ENCODE measurements around the gene TSACC.
A peak's percentile ranks its signal among the peaks of the same experiment; 100 is the strongest.

Gene TSACC

DNA sequence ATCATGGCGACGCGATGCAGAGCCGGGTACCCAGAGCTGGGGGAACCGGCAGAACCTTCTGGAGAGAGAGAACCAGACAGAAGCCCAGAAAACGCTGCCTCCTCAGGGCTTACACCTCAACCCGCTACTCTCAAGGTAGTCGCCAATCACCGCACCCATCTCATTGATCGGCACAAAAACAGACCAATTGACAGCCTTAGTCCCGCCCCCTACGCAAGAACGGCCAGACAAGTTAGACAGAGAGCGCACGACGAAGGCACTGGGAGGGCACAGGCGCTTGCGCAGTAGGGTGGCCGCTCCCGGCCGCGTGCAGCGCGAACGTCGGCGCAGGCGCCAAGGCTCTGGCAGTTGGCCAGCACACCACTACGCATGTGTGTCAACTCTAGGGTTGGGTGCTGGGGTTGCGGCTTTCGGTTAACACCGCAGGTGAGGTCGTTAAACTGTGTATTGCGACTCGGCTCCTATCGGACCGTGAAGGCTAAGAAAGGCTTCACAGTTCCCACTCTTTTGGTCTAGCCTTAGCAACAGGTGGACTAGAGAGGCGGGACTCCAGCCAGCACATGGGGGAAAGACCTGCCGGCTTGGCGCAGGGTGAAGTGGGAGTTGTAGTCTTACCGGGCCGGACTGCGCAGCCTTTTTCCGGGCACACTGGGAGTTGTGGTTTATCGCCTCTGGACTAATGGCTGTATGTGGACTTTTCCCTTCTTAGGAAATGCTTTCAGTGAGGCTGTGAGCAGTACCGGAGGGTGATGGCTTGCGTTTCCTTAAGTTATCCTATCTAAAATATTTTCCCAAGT is at the start of gene TSACC, which contains the start of gene CCT3:
Gene TSACC, plus strand, starts transcription at position 347 of the 797 bp plus-strand sequence. CDS start 1,232 bp downstream, outside the sequence.
Gene CCT3, minus strand, starts transcription at position 113 of the 797 bp plus-strand sequence. Its CDS starts 108 bp downstream, at position 5.
- in situ Hi-C loops (cut with HindIII; ENCODE audit: low pct_ligation_motif_present, low sequenced_read_pairs) = no loop called here
- Histone ChIP-seq H3K36me3 (replicated peaks) (peaks cover 24% of the 10 kb centered on the region), H3K27ac (peak within 1 kb of the TSS; percentile 75), H3K27me3 (replicated peaks) (no peaks in the 10 kb centered on the region), H3K4me3 (ENCODE audit: low read depth, low read length) (peak within 1 kb of the TSS; percentile 96)
- TF ChIP-seq, protein P1, sequence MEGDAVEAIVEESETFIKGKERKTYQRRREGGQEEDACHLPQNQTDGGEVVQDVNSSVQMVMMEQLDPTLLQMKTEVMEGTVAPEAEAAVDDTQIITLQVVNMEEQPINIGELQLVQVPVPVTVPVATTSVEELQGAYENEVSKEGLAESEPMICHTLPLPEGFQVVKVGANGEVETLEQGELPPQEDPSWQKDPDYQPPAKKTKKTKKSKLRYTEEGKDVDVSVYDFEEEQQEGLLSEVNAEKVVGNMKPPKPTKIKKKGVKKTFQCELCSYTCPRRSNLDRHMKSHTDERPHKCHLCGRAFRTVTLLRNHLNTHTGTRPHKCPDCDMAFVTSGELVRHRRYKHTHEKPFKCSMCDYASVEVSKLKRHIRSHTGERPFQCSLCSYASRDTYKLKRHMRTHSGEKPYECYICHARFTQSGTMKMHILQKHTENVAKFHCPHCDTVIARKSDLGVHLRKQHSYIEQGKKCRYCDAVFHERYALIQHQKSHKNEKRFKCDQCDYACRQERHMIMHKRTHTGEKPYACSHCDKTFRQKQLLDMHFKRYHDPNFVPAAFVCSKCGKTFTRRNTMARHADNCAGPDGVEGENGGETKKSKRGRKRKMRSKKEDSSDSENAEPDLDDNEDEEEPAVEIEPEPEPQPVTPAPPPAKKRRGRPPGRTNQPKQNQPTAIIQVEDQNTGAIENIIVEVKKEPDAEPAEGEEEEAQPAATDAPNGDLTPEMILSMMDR (IDR thresholded peaks at IDR 0.05; ENCODE audit: low read depth, low read length, missing control alignments) = no peak
- DNase-seq = peak; percentile 100

DNA sequence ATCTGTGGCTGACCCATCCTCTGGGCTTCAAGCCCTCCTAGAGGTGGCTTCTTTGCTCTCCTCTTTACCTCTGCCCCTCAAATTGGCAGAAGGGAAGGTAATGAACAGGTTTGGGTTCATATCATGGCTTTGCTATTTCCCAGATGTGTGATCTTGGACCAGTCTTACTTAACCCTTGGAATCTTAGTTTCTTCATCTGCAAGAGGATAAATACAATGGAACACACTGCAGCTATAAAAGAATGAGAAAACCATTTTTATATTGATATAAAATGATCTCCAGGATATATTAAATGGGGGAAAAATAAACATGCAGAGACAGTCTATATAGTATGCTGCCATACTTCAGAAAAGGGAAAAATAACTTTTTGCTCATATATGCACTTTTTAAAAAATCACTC is 48.5 kb upstream of the TSACC start:
- no peak overlapping the region for H3K4me3 ChIP-seq (ENCODE audit: low read depth, low read length)
- peaks cover 17% of the 10 kb centered on the region for H3K36me3 ChIP-seq (replicated peaks)
- no peak overlapping the region for H3K27ac ChIP-seq
- in situ Hi-C loops (cut with HindIII; ENCODE audit: low pct_ligation_motif_present, low sequenced_read_pairs) = no loop called here
- no peak for DNase-seq
- H3K27me3 ChIP-seq (replicated peaks) = no peaks in the 10 kb centered on the region
- TF ChIP-seq, protein P1 (IDR thresholded peaks at IDR 0.05; ENCODE audit: low read depth, low read length, missing control alignments) = no peak

DNA sequence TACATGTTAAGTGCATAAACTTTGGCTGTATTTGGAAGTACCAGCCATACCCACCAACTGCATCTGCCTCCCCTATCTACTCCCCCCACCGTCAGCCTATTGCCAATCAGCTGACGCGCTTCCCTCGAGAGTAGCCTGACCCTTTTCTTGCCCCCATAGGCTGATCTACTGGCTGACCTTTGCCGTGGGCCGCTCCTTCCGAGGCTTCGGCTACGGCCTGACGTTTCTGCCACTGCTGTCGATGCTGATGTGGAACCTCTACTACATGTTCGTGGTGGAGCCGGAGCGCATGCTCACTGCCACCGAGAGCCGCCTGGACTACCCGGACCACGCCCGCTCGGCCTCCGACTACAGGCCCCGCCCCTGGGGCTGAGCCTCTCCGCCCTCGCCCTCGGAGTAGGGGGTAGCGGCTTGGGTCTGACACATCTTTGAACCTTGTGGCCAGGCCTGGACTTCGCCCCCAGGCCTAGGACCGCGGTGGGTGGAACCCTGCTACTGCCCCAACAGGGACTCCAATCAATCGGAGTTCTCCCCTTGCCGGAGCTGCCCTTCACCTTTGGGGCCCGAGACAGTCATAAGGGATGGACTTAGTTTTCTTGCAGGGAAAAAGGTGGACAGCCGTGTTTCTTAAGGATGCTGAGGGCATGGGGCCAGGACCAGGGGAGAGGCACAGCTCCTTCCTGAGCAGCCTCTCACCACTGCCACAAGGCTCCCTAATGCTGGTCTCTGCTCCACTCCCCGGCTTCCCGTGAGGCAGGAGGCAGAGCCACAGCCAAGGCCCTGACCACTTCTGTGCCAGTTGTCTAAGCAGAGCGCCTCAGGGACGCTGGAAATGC is 46.9 kb upstream of the TSACC start:
- Histone ChIP-seq H3K27me3 (replicated peaks) (no peaks in the 10 kb centered on the region), H3K36me3 (replicated peaks) (peaks cover 17% of the 10 kb centered on the region), H3K27ac (peak overlapping the region; percentile 35), H3K4me3 (ENCODE audit: low read depth, low read length) (peak overlapping the region; percentile 69)
- in situ Hi-C loops (cut with HindIII; ENCODE audit: low pct_ligation_motif_present, low sequenced_read_pairs) = no loop called here
- TF ChIP-seq, protein P1 (IDR thresholded peaks at IDR 0.05; ENCODE audit: low read depth, low read length, missing control alignments) = no peak
- peak; percentile 90 for DNase-seq

DNA sequence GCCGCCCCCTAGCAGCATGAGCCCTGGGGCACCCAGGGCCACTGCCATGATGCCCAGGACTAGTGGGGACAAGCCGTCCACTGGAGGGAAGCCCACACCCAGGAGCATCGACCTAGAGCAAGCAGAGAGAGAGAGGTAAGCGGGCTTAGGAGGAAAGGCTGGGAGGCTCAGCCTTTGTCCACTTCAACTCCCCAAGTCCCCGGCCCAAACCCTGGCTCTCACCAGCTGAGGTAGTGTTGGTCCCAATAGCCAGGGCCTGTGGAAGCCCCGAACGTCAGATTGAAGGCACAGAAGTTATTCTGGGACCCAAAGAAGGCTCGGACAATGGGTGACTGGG is 45.3 kb upstream of the TSACC start:
- in situ Hi-C loops (cut with HindIII; ENCODE audit: low pct_ligation_motif_present, low sequenced_read_pairs) = no loop called here
- TF ChIP-seq, protein P1 (IDR thresholded peaks at IDR 0.05; ENCODE audit: low read depth, low read length, missing control alignments) = no peak
- no peak for DNase-seq
- H3K27ac ChIP-seq = no peak overlapping the region
- H3K4me3 ChIP-seq (ENCODE audit: low read depth, low read length) = no peak overlapping the region
- no peaks in the 10 kb centered on the region for H3K27me3 ChIP-seq (replicated peaks)
- peaks cover 17% of the 10 kb centered on the region for H3K36me3 ChIP-seq (replicated peaks)

DNA sequence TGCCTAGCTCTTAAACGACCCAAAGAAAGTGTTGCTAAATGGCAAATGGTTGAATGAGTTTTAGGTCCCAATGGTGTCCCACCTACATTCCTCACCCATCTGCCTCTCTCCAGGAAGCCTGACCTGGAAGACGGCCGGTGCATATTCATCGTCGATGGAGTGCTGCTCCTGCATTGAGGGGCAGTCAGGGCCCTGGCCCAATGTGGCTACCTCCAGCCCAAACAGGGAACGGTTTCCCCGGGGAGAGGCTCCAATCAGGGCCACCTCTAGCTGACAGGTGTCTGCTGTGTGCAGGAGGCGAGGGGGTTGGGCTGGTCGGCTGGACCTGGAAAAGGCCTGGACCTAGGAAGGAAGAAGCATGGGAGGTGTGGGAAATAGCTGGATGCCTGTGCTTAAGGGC is 44.4 kb upstream of the TSACC start:
- no peak overlapping the region for H3K27ac ChIP-seq
- TF ChIP-seq, protein P1 (IDR thresholded peaks at IDR 0.05; ENCODE audit: low read depth, low read length, missing control alignments) = no peak
- DNase-seq = no peak
- peaks cover 14% of the 10 kb centered on the region for H3K36me3 ChIP-seq (replicated peaks)
- H3K4me3 ChIP-seq (ENCODE audit: low read depth, low read length) = no peak overlapping the region
- H3K27me3 ChIP-seq (replicated peaks) = no peaks in the 10 kb centered on the region
- in situ Hi-C loops (cut with HindIII; ENCODE audit: low pct_ligation_motif_present, low sequenced_read_pairs) = no loop called here
